Measurements from ENCODE around the gene SLC25A43.
A peak's percentile ranks its signal among the peaks of the same experiment; 100 is the strongest.
"Not testable (repeated sequence)": the region's sequence is repeated elsewhere in the genome, so short reads cannot be mapped to it uniquely, and the experiment has no call there.

The SLC25A43 gene

GRCh38 chrX:119398974-119399771 is at the start of gene SLC25A43:
Gene SLC25A43 (plus strand): TSS chrX:119399336. CDS start chrX:119399404, 68 bp downstream.
- in situ Hi-C loops (cut with MboI; ENCODE audit: low pct_unique_long_range_greater_than_20kb, low sequenced_read_pairs), result no loop called here
- peak; percentile 73 for DNase-seq

- in situ Hi-C loops (cut with MboI; ENCODE audit: low pct_unique_long_range_greater_than_20kb, low sequenced_read_pairs), result no loop called here
Observed at GRCh38 chrX:119359618-119360382, 39.3 kb upstream of the SLC25A43 start.

GRCh38 chrX:119361451-119361850 is 37.7 kb upstream of the SLC25A43 start:
- in situ Hi-C loops (cut with MboI; ENCODE audit: low pct_unique_long_range_greater_than_20kb, low sequenced_read_pairs); DNase-seq: not testable (repeated sequence)

More at GRCh38 chrX:119359618-119360382, 39.3 kb upstream of the SLC25A43 start:
- DNase-seq, result no peak

- in situ Hi-C loops (cut with MboI; ENCODE audit: low pct_unique_long_range_greater_than_20kb, low sequenced_read_pairs); DNase-seq: not testable (repeated sequence)
Observed at GRCh38 chrX:119362074-119362473, 37.1 kb upstream of the SLC25A43 start.

- DNase-seq, result no peak
- in situ Hi-C loops (cut with MboI; ENCODE audit: low pct_unique_long_range_greater_than_20kb, low sequenced_read_pairs), result no loop called here
Observed at GRCh38 chrX:119363391-119363790, 35.7 kb upstream of the SLC25A43 start.

- DNase-seq; in situ Hi-C loops (cut with MboI; ENCODE audit: low pct_unique_long_range_greater_than_20kb, low sequenced_read_pairs): not testable (repeated sequence)
Observed at GRCh38 chrX:119371861-119372260, 27.3 kb upstream of the SLC25A43 start.

- DNase-seq, result no peak
- in situ Hi-C loops (cut with MboI; ENCODE audit: low pct_unique_long_range_greater_than_20kb, low sequenced_read_pairs), result no loop called here
Observed at GRCh38 chrX:119374736-119375135, 24.4 kb upstream of the SLC25A43 start.

GRCh38 chrX:119375561-119375960 is 23.6 kb upstream of the SLC25A43 start:
- in situ Hi-C loops (cut with MboI; ENCODE audit: low pct_unique_long_range_greater_than_20kb, low sequenced_read_pairs), result no loop called here

GRCh38 chrX:119376312-119376711 is 22.8 kb upstream of the SLC25A43 start:
- no peak for DNase-seq
- in situ Hi-C loops (cut with MboI; ENCODE audit: low pct_unique_long_range_greater_than_20kb, low sequenced_read_pairs), result no loop called here

More at GRCh38 chrX:119375561-119375960, 23.6 kb upstream of the SLC25A43 start:
- DNase-seq, result no peak

GRCh38 chrX:119381349-119381944 is 17.7 kb upstream of the SLC25A43 start:
- in situ Hi-C loops (cut with MboI; ENCODE audit: low pct_unique_long_range_greater_than_20kb, low sequenced_read_pairs), result no loop called here
- DNase-seq, result no peak

- no peak for DNase-seq
- in situ Hi-C loops (cut with MboI; ENCODE audit: low pct_unique_long_range_greater_than_20kb, low sequenced_read_pairs), result no loop called here
Observed at GRCh38 chrX:119382606-119383005, 16.5 kb upstream of the SLC25A43 start.

- DNase-seq; in situ Hi-C loops (cut with MboI; ENCODE audit: low pct_unique_long_range_greater_than_20kb, low sequenced_read_pairs): not testable (repeated sequence)
Observed at GRCh38 chrX:119386685-119387084, 12.5 kb upstream of the SLC25A43 start.

GRCh38 chrX:119387426-119387825 is 11.7 kb upstream of the SLC25A43 start:
- DNase-seq; in situ Hi-C loops (cut with MboI; ENCODE audit: low pct_unique_long_range_greater_than_20kb, low sequenced_read_pairs): not testable (repeated sequence)

- in situ Hi-C loops (cut with MboI; ENCODE audit: low pct_unique_long_range_greater_than_20kb, low sequenced_read_pairs), result no loop called here
- no peak for DNase-seq
Observed at GRCh38 chrX:119389214-119389613, 9.9 kb upstream of the SLC25A43 start.

GRCh38 chrX:119389871-119390501 is 9.2 kb upstream of the SLC25A43 start:
- in situ Hi-C loops (cut with MboI; ENCODE audit: low pct_unique_long_range_greater_than_20kb, low sequenced_read_pairs), result no loop called here
- DNase-seq, result no peak

GRCh38 chrX:119391279-119391678 is 7.9 kb upstream of the SLC25A43 start:
- DNase-seq, result peak; percentile 51
- in situ Hi-C loops (cut with MboI; ENCODE audit: low pct_unique_long_range_greater_than_20kb, low sequenced_read_pairs), result no loop called here

GRCh38 chrX:119393144-119393543 is 6.0 kb upstream of the SLC25A43 start:
- DNase-seq, result no peak
- in situ Hi-C loops (cut with MboI; ENCODE audit: low pct_unique_long_range_greater_than_20kb, low sequenced_read_pairs), result no loop called here

- in situ Hi-C loops (cut with MboI; ENCODE audit: low pct_unique_long_range_greater_than_20kb, low sequenced_read_pairs), result no loop called here
- DNase-seq, result no peak
Observed at GRCh38 chrX:119398587-119398973, 556 bp upstream of the SLC25A43 start.

GRCh38 chrX:119399772-119400101 is 601 bp downstream of the SLC25A43 start:
- in situ Hi-C loops (cut with MboI; ENCODE audit: low pct_unique_long_range_greater_than_20kb, low sequenced_read_pairs), result no loop called here
- peak; percentile 19 for DNase-seq

Data from KBM-7 (cell line).